ENCODE measurements around the gene KCTD13.
A peak's percentile ranks its signal among the peaks of the same experiment; 100 is the strongest.

Gene KCTD13

GRCh38 chr16:29903590-29903989, 22.4 kb downstream of the KCTD13 start:
- H3K27me3 ChIP-seq (ENCODE audit: control insufficient read depth in 1 of 2, insufficient read depth in 2 of 2, low read length in 2 of 2), result peaks cover 3 to 19% of the 10 kb centered on the region in 2 donors
- H3K36me3 ChIP-seq (ENCODE audit: insufficient read depth, low read length), result no peaks in the 10 kb centered on the region
- H3K27ac ChIP-seq (ENCODE audit: low read depth, low read length), result no peak overlapping the region
- H3K9ac ChIP-seq (ENCODE audit: low read length), result no peak overlapping the region
- no peaks in the 10 kb centered on the region for H3K9me3 ChIP-seq (ENCODE audit: low read length)
- no peak overlapping the region for H3K4me3 ChIP-seq (ENCODE audit: low read depth in 1 of 2, low read length in 2 of 2)
- H3K4me1 ChIP-seq (ENCODE audit: insufficient read depth, low read length), result peaks cover 4% of the 10 kb centered on the region

- Histone ChIP-seq H3K4me3 (ENCODE audit: low read depth in 1 of 2, low read length in 2 of 2) (no peak overlapping the region), H3K4me1 (ENCODE audit: insufficient read depth, low read length) (peaks cover 4% of the 10 kb centered on the region), H3K9ac (ENCODE audit: low read length) (no peak overlapping the region), H3K27me3 (ENCODE audit: control insufficient read depth in 1 of 2, insufficient read depth in 2 of 2, low read length in 2 of 2) (peaks cover 17 to 39% of the 10 kb centered on the region in 2 donors), H3K27ac (ENCODE audit: low read depth, low read length) (no peak overlapping the region), H3K36me3 (ENCODE audit: insufficient read depth, low read length) (no peaks in the 10 kb centered on the region), H3K9me3 (ENCODE audit: low read length) (no peaks in the 10 kb centered on the region)
These were observed 24.4 kb downstream of the KCTD13 start for GRCh38 chr16:29901607-29901945.

GRCh38 chr16:29900888-29901606, 25.0 kb downstream of the KCTD13 start:
- H3K4me3 ChIP-seq (ENCODE audit: low read depth in 1 of 2, low read length in 2 of 2), result peak overlapping the region in 1 of 2 donors; percentile 38
- no peaks in the 10 kb centered on the region for H3K9me3 ChIP-seq (ENCODE audit: low read length)
- H3K9ac ChIP-seq (ENCODE audit: low read length), result no peak overlapping the region
- peaks cover 17 to 41% of the 10 kb centered on the region in 2 donors for H3K27me3 ChIP-seq (ENCODE audit: control insufficient read depth in 1 of 2, insufficient read depth in 2 of 2, low read length in 2 of 2)
- H3K27ac ChIP-seq (ENCODE audit: low read depth, low read length), result no peak overlapping the region
- H3K4me1 ChIP-seq (ENCODE audit: insufficient read depth, low read length), result peaks cover 4% of the 10 kb centered on the region
- H3K36me3 ChIP-seq (ENCODE audit: insufficient read depth, low read length), result no peaks in the 10 kb centered on the region

GRCh38 chr16:29900102-29900887, 25.7 kb downstream of the KCTD13 start, which contains the start of gene ASPHD1:
Gene ASPHD1 (plus strand): TSS chr16:29900488. CDS start chr16:29900972, 484 bp downstream.
- H3K36me3 ChIP-seq (ENCODE audit: insufficient read depth, low read length), result no peaks in the 10 kb centered on the region
- no peaks in the 10 kb centered on the region for H3K9me3 ChIP-seq (ENCODE audit: low read length)
- no peak within 1 kb of the TSS for H3K27ac ChIP-seq (ENCODE audit: low read depth, low read length)
- peaks cover 17 to 41% of the 10 kb centered on the region in 2 donors for H3K27me3 ChIP-seq (ENCODE audit: control insufficient read depth in 1 of 2, insufficient read depth in 2 of 2, low read length in 2 of 2)
- H3K4me3 ChIP-seq (ENCODE audit: low read depth in 1 of 2, low read length in 2 of 2), result peak within 1 kb of the TSS; percentile 38 to 41
- H3K4me1 ChIP-seq (ENCODE audit: insufficient read depth, low read length), result peaks cover 4% of the 10 kb centered on the region
- no peak within 1 kb of the TSS for H3K9ac ChIP-seq (ENCODE audit: low read length)

GRCh38 chr16:29899516-29900101, 26.4 kb downstream of the KCTD13 start, which contains the start of gene SEZ6L2:
Gene SEZ6L2 (minus strand): TSS chr16:29899550. CDS start chr16:29899019, 531 bp downstream.
- peak within 1 kb of the TSS; percentile 38 to 41 for H3K4me3 ChIP-seq (ENCODE audit: low read depth in 1 of 2, low read length in 2 of 2)
- no peak within 1 kb of the TSS for H3K9ac ChIP-seq (ENCODE audit: low read length)
- no peak within 1 kb of the TSS for H3K27ac ChIP-seq (ENCODE audit: low read depth, low read length)
- H3K36me3 ChIP-seq (ENCODE audit: insufficient read depth, low read length), result no peaks in the 10 kb centered on the region
- H3K9me3 ChIP-seq (ENCODE audit: low read length), result no peaks in the 10 kb centered on the region
- peaks cover 17 to 41% of the 10 kb centered on the region in 2 donors for H3K27me3 ChIP-seq (ENCODE audit: control insufficient read depth in 1 of 2, insufficient read depth in 2 of 2, low read length in 2 of 2)
- peaks cover 4% of the 10 kb centered on the region for H3K4me1 ChIP-seq (ENCODE audit: insufficient read depth, low read length)

- Histone ChIP-seq H3K9ac (ENCODE audit: low read length) (no peak overlapping the region), H3K4me3 (ENCODE audit: low read depth in 1 of 2, low read length in 2 of 2) (no peak overlapping the region), H3K4me1 (ENCODE audit: insufficient read depth, low read length) (peaks cover 4% of the 10 kb centered on the region), H3K9me3 (ENCODE audit: low read length) (no peaks in the 10 kb centered on the region), H3K27me3 (ENCODE audit: control insufficient read depth in 1 of 2, insufficient read depth in 2 of 2, low read length in 2 of 2) (peaks cover 17 to 41% of the 10 kb centered on the region in 2 donors), H3K27ac (ENCODE audit: low read depth, low read length) (no peak overlapping the region), H3K36me3 (ENCODE audit: insufficient read depth, low read length) (no peaks in the 10 kb centered on the region)
These were observed 27.1 kb downstream of the KCTD13 start for GRCh38 chr16:29898804-29899515.

GRCh38 chr16:29898135-29898803, 27.8 kb downstream of the KCTD13 start:
- Histone ChIP-seq H3K9me3 (ENCODE audit: low read length) (no peaks in the 10 kb centered on the region), H3K9ac (ENCODE audit: low read length) (no peak overlapping the region), H3K27ac (ENCODE audit: low read depth, low read length) (no peak overlapping the region), H3K27me3 (ENCODE audit: control insufficient read depth in 1 of 2, insufficient read depth in 2 of 2, low read length in 2 of 2) (peaks cover 17 to 41% of the 10 kb centered on the region in 2 donors), H3K36me3 (ENCODE audit: insufficient read depth, low read length) (no peaks in the 10 kb centered on the region), H3K4me3 (ENCODE audit: low read depth in 1 of 2, low read length in 2 of 2) (no peak overlapping the region), H3K4me1 (ENCODE audit: insufficient read depth, low read length) (peaks cover 4% of the 10 kb centered on the region)

- Histone ChIP-seq H3K27me3 (ENCODE audit: control insufficient read depth in 1 of 2, insufficient read depth in 2 of 2, low read length in 2 of 2) (peaks cover 17 to 41% of the 10 kb centered on the region in 2 donors), H3K27ac (ENCODE audit: low read depth, low read length) (no peak overlapping the region), H3K4me1 (ENCODE audit: insufficient read depth, low read length) (peaks cover 4% of the 10 kb centered on the region), H3K4me3 (ENCODE audit: low read depth in 1 of 2, low read length in 2 of 2) (no peak overlapping the region), H3K9ac (ENCODE audit: low read length) (no peak overlapping the region), H3K36me3 (ENCODE audit: insufficient read depth, low read length) (no peaks in the 10 kb centered on the region), H3K9me3 (ENCODE audit: low read length) (no peaks in the 10 kb centered on the region)
These were observed 28.7 kb downstream of the KCTD13 start for GRCh38 chr16:29897333-29897732.

- no peaks in the 10 kb centered on the region for H3K9me3 ChIP-seq (ENCODE audit: low read length)
- peaks cover 17 to 41% of the 10 kb centered on the region in 2 donors for H3K27me3 ChIP-seq (ENCODE audit: control insufficient read depth in 1 of 2, insufficient read depth in 2 of 2, low read length in 2 of 2)
- no peak overlapping the region for H3K9ac ChIP-seq (ENCODE audit: low read length)
- no peak overlapping the region for H3K27ac ChIP-seq (ENCODE audit: low read depth, low read length)
- H3K4me3 ChIP-seq (ENCODE audit: low read depth in 1 of 2, low read length in 2 of 2), result no peak overlapping the region
- H3K36me3 ChIP-seq (ENCODE audit: insufficient read depth, low read length), result no peaks in the 10 kb centered on the region
- peaks cover 4% of the 10 kb centered on the region for H3K4me1 ChIP-seq (ENCODE audit: insufficient read depth, low read length)
These were observed 29.2 kb downstream of the KCTD13 start for GRCh38 chr16:29896841-29897240.

GRCh38 chr16:29894352-29894751, 31.7 kb downstream of the KCTD13 start:
- H3K36me3 ChIP-seq (ENCODE audit: insufficient read depth, low read length), result no peaks in the 10 kb centered on the region
- H3K9ac ChIP-seq (ENCODE audit: low read length), result no peak overlapping the region
- peaks cover 17 to 30% of the 10 kb centered on the region in 2 donors for H3K27me3 ChIP-seq (ENCODE audit: control insufficient read depth in 1 of 2, insufficient read depth in 2 of 2, low read length in 2 of 2)
- H3K27ac ChIP-seq (ENCODE audit: low read depth, low read length), result no peak overlapping the region
- H3K9me3 ChIP-seq (ENCODE audit: low read length), result no peaks in the 10 kb centered on the region
- no peak overlapping the region for H3K4me3 ChIP-seq (ENCODE audit: low read depth in 1 of 2, low read length in 2 of 2)
- no peaks in the 10 kb centered on the region for H3K4me1 ChIP-seq (ENCODE audit: insufficient read depth, low read length)

Measured in muscle layer of colon (tissue), 2 donors.